Measurements from ENCODE around the gene HS3ST6.
"Not testable (repeated sequence)": the region's sequence is repeated elsewhere in the genome, so short reads cannot be mapped to it uniquely, and the experiment has no call there.

The HS3ST6 gene

GRCh38 chr16:1961651-1962067 lies 43.4 kb upstream of the HS3ST6 start:
- H3K4me3 ChIP-seq (ENCODE audit: control insufficient read depth, low read depth, low read length), result no peak overlapping the region
- DNase-seq (ENCODE audit: low read depth), result no peak
- TF ChIP-seq CTCF (IDR thresholded peaks at IDR 0.05; ENCODE audit: control insufficient read depth, insufficient read depth, low read depth, low read length, missing control alignments), result no peak

- DNase-seq (ENCODE audit: low read depth), result no peak
- TF ChIP-seq CTCF (IDR thresholded peaks at IDR 0.05; ENCODE audit: control insufficient read depth, insufficient read depth, low read depth, low read length, missing control alignments), result no peak
- H3K4me3 ChIP-seq (ENCODE audit: control insufficient read depth, low read depth, low read length), result peak overlapping the region; percentile 81
Observed at GRCh38 chr16:1960665-1961630, 42.7 kb upstream of the HS3ST6 start.

- H3K4me3 ChIP-seq (ENCODE audit: control insufficient read depth, low read depth, low read length), result peak within 1 kb of the TSS; percentile 81
- peak; percentile 47 for DNase-seq (ENCODE audit: low read depth)
- peak; percentile 35 for TF ChIP-seq CTCF (IDR thresholded peaks at IDR 0.05; ENCODE audit: control insufficient read depth, insufficient read depth, low read depth, low read length, missing control alignments)
Observed at GRCh38 chr16:1959269-1960039, 41.2 kb upstream of the HS3ST6 start, which contains the start of gene NDUFB10. Gene NDUFB10, plus strand, starts transcription at chr16:1959538. Its CDS starts 87 bp downstream, at chr16:1959625.

- no peak overlapping the region for H3K4me3 ChIP-seq (ENCODE audit: control insufficient read depth, low read depth, low read length)
- DNase-seq (ENCODE audit: low read depth), result no peak
- TF ChIP-seq CTCF (IDR thresholded peaks at IDR 0.05; ENCODE audit: control insufficient read depth, insufficient read depth, low read depth, low read length, missing control alignments), result no peak
Observed at GRCh38 chr16:1958715-1959268, 40.6 kb upstream of the HS3ST6 start.

- H3K4me3 ChIP-seq (ENCODE audit: control insufficient read depth, low read depth, low read length); DNase-seq (ENCODE audit: low read depth): not testable (repeated sequence)
Observed at GRCh38 chr16:1958143-1958491, 39.9 kb upstream of the HS3ST6 start.

- not testable (repeated sequence) for H3K4me3 ChIP-seq (ENCODE audit: control insufficient read depth, low read depth, low read length); DNase-seq (ENCODE audit: low read depth)
Observed at GRCh38 chr16:1957434-1958142, 39.4 kb upstream of the HS3ST6 start.

GRCh38 chr16:1953734-1954133 lies 35.5 kb upstream of the HS3ST6 start:
- TF ChIP-seq CTCF (IDR thresholded peaks at IDR 0.05; ENCODE audit: control insufficient read depth, insufficient read depth, low read depth, low read length, missing control alignments), result no peak
- no peak for DNase-seq (ENCODE audit: low read depth)
- H3K4me3 ChIP-seq (ENCODE audit: control insufficient read depth, low read depth, low read length), result no peak overlapping the region

Measured in AG09309 (cell line).